ENCODE results near the gene PWWP2B. TPM values are rescaled to one million over a fixed set of nuclear protein-coding genes. Genes with fewer than 3 reads are reported as not detected.
A peak's percentile ranks its signal among the peaks of the same experiment; 100 is the strongest.

Gene PWWP2B
- polyA plus RNA-seq, 2 of the 4 experiments (the other 2 are of a cell fraction) = 2.8 to 7.3 TPM

- FAIRE-seq (no peak), DNase-seq (ENCODE audit: low read depth in 1 of 2, low spot score in 1 of 2) (no peak), ATAC-seq (no peak)
- no peaks in the 10 kb centered on the region for H3K9me3 ChIP-seq
- ChIA-PET CTCF (interaction anchor here (0.9 to 1.8 kb wide), 6 partner anchors 8 to 36 kb away, joined by 3 to 9 read pairs (median 4); partner anchors contain the start of gene PWWP2B), POLR2A (no interaction called here)
- TF ChIP-seq KDM5A (IDR thresholded peaks at IDR 0.05) (no peak), FOSL2 (IDR thresholded peaks at IDR 0.05) (no peak), FOSL2 (CRISPR knock-in tag; IDR thresholded peaks at IDR 0.05) (no peak), PHF8 (IDR thresholded peaks at IDR 0.05; ENCODE audit: borderline replicate concordance, low read depth) (no peak), BHLHE40 (IDR thresholded peaks at IDR 0.05; ENCODE audit: low read depth, low read length) (no peak), TFCP2L1 (CRISPR knock-in tag; IDR thresholded peaks at IDR 0.05) (no peak), ZSCAN20 (CRISPR knock-in tag; IDR thresholded peaks at IDR 0.05) (no peak)
- WGBS (ENCODE audit: missing lambda C conversion rate) = 94% methylated on average over 25 of the region's 28 CpGs
- H3K4me3 ChIP-seq = no peak overlapping the region
- H3K4me2 ChIP-seq = no peak overlapping the region
- H3K4me1 ChIP-seq = peaks cover 3% of the 10 kb centered on the region; the same call in 1 of the 3 replicates
- H3K27ac ChIP-seq = no peak overlapping the region
These were observed 14.0 kb downstream of the PWWP2B start for GRCh38 chr10:132410779-132411532.

- H3K4me1 ChIP-seq = peaks cover 3% of the 10 kb centered on the region; the same call in 1 of the 3 replicates
- no peak overlapping the region for H3K27ac ChIP-seq
- no peak for FAIRE-seq
- ChIA-PET POLR2A (no interaction called here), CTCF (interaction anchor here (0.8 to 1.8 kb wide), 5 partner anchors 9 to 59 kb away, joined by 3 to 9 read pairs (median 5); no protein-coding TSS in a partner anchor)
- H3K4me2 ChIP-seq = no peak overlapping the region
- DNase-seq (ENCODE audit: low read depth in 1 of 2, low spot score in 1 of 2) = no peak
- H3K4me3 ChIP-seq = no peak overlapping the region
- 87% methylated on average over 22 of the region's 23 CpGs for WGBS (ENCODE audit: missing lambda C conversion rate)
- no peaks in the 10 kb centered on the region for H3K9me3 ChIP-seq
- TF ChIP-seq JUN (IDR thresholded peaks at IDR 0.05) (no peak), SREBF2 (IDR thresholded peaks at IDR 0.05) (no peak), MAZ (IDR thresholded peaks at IDR 0.05; ENCODE audit: borderline replicate concordance, low read depth, low read length) (no peak), KDM5A (IDR thresholded peaks at IDR 0.05) (no peak), MAFK (IDR thresholded peaks at IDR 0.05; ENCODE audit: partially characterized antibody) (peak; percentile 61), POLR2A (IDR thresholded peaks at IDR 0.05; ENCODE audit: low read length) (no peak), FOSB (CRISPR knock-in tag; IDR thresholded peaks at IDR 0.05) (no peak)
- ATAC-seq = no peak
These were observed 14.7 kb downstream of the PWWP2B start for GRCh38 chr10:132411561-132412253.

- WGBS (ENCODE audit: missing lambda C conversion rate) = 92% methylated on average over 29 of the region's 29 CpGs
These were observed 15.6 kb downstream of the PWWP2B start for GRCh38 chr10:132412316-132413192.

More at GRCh38 chr10:132412316-132413192, 15.6 kb downstream of the PWWP2B start:
- DNase-seq (ENCODE audit: low read depth in 1 of 2, low spot score in 1 of 2) (no peak), ATAC-seq (no peak), FAIRE-seq (no peak)
- Histone ChIP-seq H3K4me1 (no peaks in the 10 kb centered on the region; the same call in 2 of the 3 replicates), H3K9me3 (no peaks in the 10 kb centered on the region), H3K4me2 (no peak overlapping the region), H3K27ac (no peak overlapping the region), H3K4me3 (no peak overlapping the region)
- ChIA-PET CTCF (interaction anchor here (0.8 to 1.9 kb wide), 5 partner anchors 8 to 60 kb away, joined by 3 to 9 read pairs (median 4); no protein-coding TSS in a partner anchor), POLR2A (no interaction called here)
- TF ChIP-seq PHF8 (IDR thresholded peaks at IDR 0.05; ENCODE audit: borderline replicate concordance, low read depth) (no peak), BCL3 (IDR thresholded peaks at IDR 0.05) (no peak), ESRRA (IDR thresholded peaks at IDR 0.05; ENCODE audit: borderline replicate concordance, low read length) (no peak), KDM5A (IDR thresholded peaks at IDR 0.05) (no peak), JUNB (IDR thresholded peaks at IDR 0.05) (no peak), ELK1 (IDR thresholded peaks at IDR 0.05; ENCODE audit: low read depth, low read length) (no peak), ZFP36 (IDR thresholded peaks at IDR 0.05; ENCODE audit: borderline replicate concordance, partially characterized antibody) (no peak), HMGXB4 (CRISPR knock-in tag; IDR thresholded peaks at IDR 0.05; ENCODE audit: borderline replicate concordance) (no peak), TFCP2L1 (CRISPR knock-in tag; IDR thresholded peaks at IDR 0.05) (no peak), ZC3H11A (IDR thresholded peaks at IDR 0.05) (no peak), GATA3 (IDR thresholded peaks at IDR 0.05; ENCODE audit: borderline replicate concordance) (no peak), CHD2 (IDR thresholded peaks at IDR 0.05; ENCODE audit: low read length, partially characterized antibody) (no peak), CEBPB (IDR thresholded peaks at IDR 0.05) (no peak), CBX2 (IDR thresholded peaks at IDR 0.05; ENCODE audit: borderline replicate concordance, low read depth) (no peak), NPAS2 (CRISPR knock-in tag; IDR thresholded peaks at IDR 0.05; ENCODE audit: borderline replicate concordance) (no peak), RFX5 (IDR thresholded peaks at IDR 0.05) (no peak)
